ENCODE measurements around the gene LILRB1. TPM values are rescaled to one million over a fixed set of nuclear protein-coding genes. Genes with fewer than 3 reads are reported as not detected.

LILRB1 gene
- total RNA-seq, 3 donors from 2014 or later (not counting 1 experiment from before 2014, with no cell fraction given), result 18.4 to 44.4 (median 38.5) TPM

GRCh38 chr19:54646331-54646841, 16.1 kb downstream of the LILRB1 start:
- Histone ChIP-seq H3K36me3 (ENCODE audit: control insufficient read depth, insufficient read depth, low read length) (no peaks in the 10 kb centered on the region), H3K27me3 (ENCODE audit: control insufficient read depth, insufficient read depth, low read length) (no peaks in the 10 kb centered on the region), H3K4me1 (ENCODE audit: control insufficient read depth, insufficient read depth, low read length) (no peaks in the 10 kb centered on the region), H3K9me3 (ENCODE audit: control insufficient read depth, insufficient read depth, low read length) (no peaks in the 10 kb centered on the region), H3K27ac (ENCODE audit: low read length) (no peak overlapping the region), H3K4me3 (ENCODE audit: low read length) (no peak overlapping the region)
- intact Hi-C loops (cut with micrococcal nuclease), result no loop called here
- H3K27me3 Mint-ChIP-seq (ENCODE audit: low read depth in 2 of 2), result peaks cover 20 to 34% of the 10 kb centered on the region in 2 donors
- TF ChIP-seq, protein P1, sequence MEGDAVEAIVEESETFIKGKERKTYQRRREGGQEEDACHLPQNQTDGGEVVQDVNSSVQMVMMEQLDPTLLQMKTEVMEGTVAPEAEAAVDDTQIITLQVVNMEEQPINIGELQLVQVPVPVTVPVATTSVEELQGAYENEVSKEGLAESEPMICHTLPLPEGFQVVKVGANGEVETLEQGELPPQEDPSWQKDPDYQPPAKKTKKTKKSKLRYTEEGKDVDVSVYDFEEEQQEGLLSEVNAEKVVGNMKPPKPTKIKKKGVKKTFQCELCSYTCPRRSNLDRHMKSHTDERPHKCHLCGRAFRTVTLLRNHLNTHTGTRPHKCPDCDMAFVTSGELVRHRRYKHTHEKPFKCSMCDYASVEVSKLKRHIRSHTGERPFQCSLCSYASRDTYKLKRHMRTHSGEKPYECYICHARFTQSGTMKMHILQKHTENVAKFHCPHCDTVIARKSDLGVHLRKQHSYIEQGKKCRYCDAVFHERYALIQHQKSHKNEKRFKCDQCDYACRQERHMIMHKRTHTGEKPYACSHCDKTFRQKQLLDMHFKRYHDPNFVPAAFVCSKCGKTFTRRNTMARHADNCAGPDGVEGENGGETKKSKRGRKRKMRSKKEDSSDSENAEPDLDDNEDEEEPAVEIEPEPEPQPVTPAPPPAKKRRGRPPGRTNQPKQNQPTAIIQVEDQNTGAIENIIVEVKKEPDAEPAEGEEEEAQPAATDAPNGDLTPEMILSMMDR (IDR thresholded peaks at IDR 0.05), result no peak
- ATAC-seq (no peak), DNase-seq (no peak)
- H3K4me1 Mint-ChIP-seq, result peaks cover 5 to 6% of the 10 kb centered on the region in 2 donors
- no peaks in the 10 kb centered on the region for H3K9me3 Mint-ChIP-seq
- no peaks in the 10 kb centered on the region for H3K36me3 Mint-ChIP-seq
- no peak overlapping the region for H3K27ac Mint-ChIP-seq
- 94% methylated on average over 19 of the region's 19 CpGs for WGBS (ENCODE audit: insufficient coverage)
- H3K4me3 Mint-ChIP-seq, result no peak overlapping the region

- Histone ChIP-seq H3K27ac (ENCODE audit: low read length) (no peak overlapping the region), H3K9me3 (ENCODE audit: control insufficient read depth, insufficient read depth, low read length) (no peaks in the 10 kb centered on the region), H3K4me3 (ENCODE audit: low read length) (no peak overlapping the region), H3K4me1 (ENCODE audit: control insufficient read depth, insufficient read depth, low read length) (no peaks in the 10 kb centered on the region), H3K36me3 (ENCODE audit: control insufficient read depth, insufficient read depth, low read length) (no peaks in the 10 kb centered on the region), H3K27me3 (ENCODE audit: control insufficient read depth, insufficient read depth, low read length) (peaks cover 3% of the 10 kb centered on the region)
- no peak overlapping the region for H3K4me3 Mint-ChIP-seq
- TF ChIP-seq, protein P1 (IDR thresholded peaks at IDR 0.05), result no peak
- H3K27ac Mint-ChIP-seq, result no peak overlapping the region
- WGBS (ENCODE audit: insufficient coverage), result 60% methylated on average over 4 of the region's 4 CpGs
- H3K27me3 Mint-ChIP-seq (ENCODE audit: low read depth in 2 of 2), result peaks cover 17 to 33% of the 10 kb centered on the region in 2 donors
- peaks cover 3 to 6% of the 10 kb centered on the region in 2 donors for H3K4me1 Mint-ChIP-seq
- peak in 1 of 2 donors; percentile 16 for DNase-seq
- ATAC-seq, result no peak
- no peaks in the 10 kb centered on the region for H3K9me3 Mint-ChIP-seq
- H3K36me3 Mint-ChIP-seq, result no peaks in the 10 kb centered on the region
- intact Hi-C loops (cut with micrococcal nuclease), result no loop called here
These were observed 17.8 kb downstream of the LILRB1 start for GRCh38 chr19:54648129-54648528.

DNA sequence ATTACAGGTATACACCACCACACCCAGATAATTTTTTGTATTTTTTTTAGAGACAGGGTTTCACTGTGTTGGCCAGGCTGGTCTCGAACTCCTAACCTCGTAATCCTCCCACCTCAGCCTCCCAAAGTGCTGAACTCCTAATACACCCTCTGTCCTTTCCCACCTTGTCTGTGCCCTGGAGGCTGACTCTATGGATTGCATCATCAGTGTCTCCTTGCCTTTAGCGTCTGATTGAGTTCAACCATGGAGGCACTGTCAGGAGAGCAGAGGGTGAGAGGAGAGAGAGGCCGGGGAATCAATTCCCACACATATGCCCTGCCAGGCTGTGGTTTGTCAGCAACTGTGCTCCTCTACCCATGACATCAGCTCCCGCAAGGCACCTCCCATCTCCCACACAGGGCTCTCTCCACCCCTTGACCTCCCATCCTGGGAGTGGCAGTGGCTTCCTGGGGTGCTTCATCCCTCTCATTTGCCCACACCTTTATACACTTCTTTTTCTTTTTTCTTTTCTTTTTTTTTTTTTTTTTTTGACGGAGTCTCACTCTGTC, 19.9 kb downstream of the LILRB1 start:
- intact Hi-C loops (cut with micrococcal nuclease), result loop anchor here (10.0 kb wide), 1 partner anchor 505 kb away; the partner anchor contains the start of gene TNNI3
- H3K36me3 Mint-ChIP-seq, result no peaks in the 10 kb centered on the region

More for the DNA sequence above, 19.9 kb downstream of the LILRB1 start:
- DNase-seq (no peak), ATAC-seq (no peak)
- Mint-ChIP-seq H3K4me1 (peaks cover 4 to 6% of the 10 kb centered on the region in 2 donors), H3K4me3 (no peak overlapping the region), H3K27ac (no peak overlapping the region), H3K9me3 (no peaks in the 10 kb centered on the region), H3K27me3 (ENCODE audit: low read depth in 2 of 2) (peaks cover 12 to 23% of the 10 kb centered on the region in 2 donors)
- 87% methylated on average over 6 of the region's 6 CpGs for WGBS (ENCODE audit: insufficient coverage)
- H3K4me3 ChIP-seq (ENCODE audit: low read length), result no peak overlapping the region
- peaks cover 3% of the 10 kb centered on the region for H3K27me3 ChIP-seq (ENCODE audit: control insufficient read depth, insufficient read depth, low read length)
- H3K4me1 ChIP-seq (ENCODE audit: control insufficient read depth, insufficient read depth, low read length), result no peaks in the 10 kb centered on the region
- TF ChIP-seq, protein P1 (IDR thresholded peaks at IDR 0.05), result no peak
- no peaks in the 10 kb centered on the region for H3K9me3 ChIP-seq (ENCODE audit: control insufficient read depth, insufficient read depth, low read length)
- H3K36me3 ChIP-seq (ENCODE audit: control insufficient read depth, insufficient read depth, low read length), result no peaks in the 10 kb centered on the region
- no peak overlapping the region for H3K27ac ChIP-seq (ENCODE audit: low read length)

Data from natural killer cell (primary cell).